AG04450 (cell line): ENCODE results near the gene CCL11. TPM values are rescaled to one million over a fixed set of nuclear protein-coding genes. Genes with fewer than 3 reads are reported as not detected.

Experiments used
- CTCF ChIA-PET: fragments of 300-600, 350-600 bp; formaldehyde crosslinking; extraction: SDS; loops from one replicate; lab custom pipeline; 2022; ENCODE audit warnings: antibody characterized with exemption, inconsistent platforms; lab: Charles Lee
- POLR2A ChIA-PET: fragments of 350-600 bp; formaldehyde crosslinking; extraction: SDS; loops from one replicate; lab custom pipeline; 2021; ENCODE audit warnings: antibody characterized with exemption, inconsistent platforms; lab: Yijun Ruan, JAX
- DNase-seq: peaks from one replicate; pipeline ENCODE4 v3.0.0-alpha.2; 2011; ENCODE audit warnings: low read depth, low spot score
- H3K27ac ChIP-seq: one replicate; pipeline ENCODE4 v1.5.1; 2012; ENCODE audit warnings: low read depth, low read length, control low read depth
- H3K27me3 ChIP-seq: one replicate; pipeline ENCODE4 v1.6.0; 2012; ENCODE audit warnings: low read length; ENCODE audit not compliant: control insufficient read depth, insufficient read depth
- H3K4me3 ChIP-seq: 2 replicates; pipeline ENCODE4 v1.5.1; 2011; ENCODE audit warnings: mild to moderate bottlenecking, low read depth, low read length, control low read depth
- H3K9me3 ChIP-seq: 2 replicates; pipeline ENCODE4 v1.5.1; 2012; ENCODE audit warnings: low read length; ENCODE audit not compliant: control insufficient read depth, insufficient read depth
- polyA plus RNA-seq: library from polyadenylated mRNA; depleted of rRNA; stranded (reverse); fragments of >200 nt; gene quantifications from 2 replicates; pipeline ENCODE4 v1.2.3, GENCODE V29; 2011
- TF ChIP-seq, protein P1 (sequence below): IDR thresholded peaks from 2 replicates; pipeline ENCODE4 v1.5.1; 2011; ENCODE audit warnings: low read depth, low read length, control low read depth, inconsistent platforms

The CCL11 gene
- polyA plus RNA-seq, 1 experiment = 0.73 TPM

GRCh38 chr17:34305061-34305460, 19.5 kb downstream of the CCL11 start:
- H3K4me3 ChIP-seq = no peak overlapping the region
- CTCF ChIA-PET = interaction anchor here (0.8 to 14.2 kb wide), 5 partner anchors 30 to 108 kb away, joined by 3 to 192 read pairs (median 5); partner anchors contain the start of gene CCL1
- no peak for DNase-seq
- TF ChIP-seq, protein P1, sequence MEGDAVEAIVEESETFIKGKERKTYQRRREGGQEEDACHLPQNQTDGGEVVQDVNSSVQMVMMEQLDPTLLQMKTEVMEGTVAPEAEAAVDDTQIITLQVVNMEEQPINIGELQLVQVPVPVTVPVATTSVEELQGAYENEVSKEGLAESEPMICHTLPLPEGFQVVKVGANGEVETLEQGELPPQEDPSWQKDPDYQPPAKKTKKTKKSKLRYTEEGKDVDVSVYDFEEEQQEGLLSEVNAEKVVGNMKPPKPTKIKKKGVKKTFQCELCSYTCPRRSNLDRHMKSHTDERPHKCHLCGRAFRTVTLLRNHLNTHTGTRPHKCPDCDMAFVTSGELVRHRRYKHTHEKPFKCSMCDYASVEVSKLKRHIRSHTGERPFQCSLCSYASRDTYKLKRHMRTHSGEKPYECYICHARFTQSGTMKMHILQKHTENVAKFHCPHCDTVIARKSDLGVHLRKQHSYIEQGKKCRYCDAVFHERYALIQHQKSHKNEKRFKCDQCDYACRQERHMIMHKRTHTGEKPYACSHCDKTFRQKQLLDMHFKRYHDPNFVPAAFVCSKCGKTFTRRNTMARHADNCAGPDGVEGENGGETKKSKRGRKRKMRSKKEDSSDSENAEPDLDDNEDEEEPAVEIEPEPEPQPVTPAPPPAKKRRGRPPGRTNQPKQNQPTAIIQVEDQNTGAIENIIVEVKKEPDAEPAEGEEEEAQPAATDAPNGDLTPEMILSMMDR = no peak
- no peak overlapping the region for H3K27ac ChIP-seq
- POLR2A ChIA-PET = no interaction called here
- no peaks in the 10 kb centered on the region for H3K9me3 ChIP-seq
- H3K27me3 ChIP-seq = no peaks in the 10 kb centered on the region

GRCh38 chr17:34305606-34306005, 20.1 kb downstream of the CCL11 start:
- Histone ChIP-seq H3K27ac (no peak overlapping the region), H3K9me3 (no peaks in the 10 kb centered on the region), H3K27me3 (no peaks in the 10 kb centered on the region), H3K4me3 (no peak overlapping the region)
- ChIA-PET CTCF (interaction anchor here (0.9 to 14.2 kb wide), 14 partner anchors 13 to 137 kb away, joined by 3 to 192 read pairs (median 4); partner anchors contain the start of genes CCL1, CCL2 and CCL8), POLR2A (no interaction called here)
- DNase-seq = no peak
- TF ChIP-seq, protein P1 = no peak

DNA sequence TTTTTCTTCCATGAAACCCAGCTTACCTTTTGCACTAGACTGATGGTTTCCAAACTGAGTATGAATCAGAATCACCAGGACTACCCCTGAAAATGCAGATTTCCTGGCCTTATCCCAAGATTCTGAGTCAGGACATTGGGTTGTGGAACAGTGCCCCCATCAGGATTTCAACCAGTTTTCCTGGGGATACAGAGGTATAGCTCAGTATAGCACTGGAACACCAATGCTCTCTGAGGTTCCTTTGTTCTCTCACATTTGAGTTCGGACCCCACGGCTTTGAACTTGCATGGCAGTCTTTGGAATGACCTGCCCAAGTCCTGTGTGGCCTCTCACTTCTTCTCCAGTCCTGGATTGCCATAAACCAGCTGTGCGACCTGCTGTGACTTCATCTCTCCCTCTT, 20.9 kb downstream of the CCL11 start:
- Histone ChIP-seq H3K9me3 (no peaks in the 10 kb centered on the region), H3K27ac (peak overlapping the region; percentile 0), H3K27me3 (no peaks in the 10 kb centered on the region), H3K4me3 (no peak overlapping the region)
- DNase-seq = no peak
- TF ChIP-seq, protein P1 = peak; percentile 61
- ChIA-PET CTCF (interaction anchor here (0.9 to 14.2 kb wide), 14 partner anchors 12 to 138 kb away, joined by 3 to 192 read pairs (median 4); partner anchors contain the start of genes CCL1, CCL2 and CCL8), POLR2A (interaction anchor here (0.8 to 1.1 kb wide), 2 partner anchors 52 to 54 kb away, joined by 3 read pairs; no protein-coding TSS in a partner anchor)

GRCh38 chr17:34307110-34307509, 21.6 kb downstream of the CCL11 start:
- H3K9me3 ChIP-seq = no peaks in the 10 kb centered on the region
- ChIA-PET CTCF (interaction anchor here (1.2 to 14.2 kb wide), 10 partner anchors 12 to 139 kb away, joined by 3 to 192 read pairs (median 4); partner anchors contain the start of genes CCL1, CCL2 and CCL8), POLR2A (interaction anchor here (1.1 kb wide), 1 partner anchor 55 kb away, joined by 3 read pairs; no protein-coding TSS in a partner anchor)
- no peaks in the 10 kb centered on the region for H3K27me3 ChIP-seq
- TF ChIP-seq, protein P1 = no peak
- DNase-seq = no peak
- H3K27ac ChIP-seq = peak overlapping the region; percentile 0
- no peak overlapping the region for H3K4me3 ChIP-seq

DNA sequence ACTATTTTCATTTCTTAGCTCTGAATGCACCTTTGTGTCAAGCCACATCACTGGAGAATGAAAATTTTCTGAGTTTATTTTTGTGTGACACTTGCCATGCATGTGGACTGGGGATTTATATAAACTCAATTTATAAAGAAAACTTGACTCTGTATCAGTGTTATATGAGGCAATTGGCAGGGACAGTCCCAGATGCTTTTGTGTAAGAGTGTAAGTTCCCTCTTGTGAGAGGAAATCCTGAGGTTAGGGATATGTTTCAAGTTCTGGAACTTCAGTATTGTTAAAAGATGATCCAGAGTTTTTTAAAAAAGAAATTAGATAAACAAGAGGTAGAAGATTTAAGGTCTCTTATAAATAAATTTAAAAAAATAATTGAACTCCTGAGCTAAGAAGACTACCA, 22.8 kb downstream of the CCL11 start:
- ChIA-PET CTCF (interaction anchor here (4.0 to 14.2 kb wide), 2 partner anchors 52 to 108 kb away, joined by 53 to 192 read pairs; partner anchors contain the start of gene CCL1), POLR2A (no interaction called here)
- no peak for DNase-seq
- Histone ChIP-seq H3K9me3 (no peaks in the 10 kb centered on the region), H3K27ac (no peak overlapping the region), H3K4me3 (no peak overlapping the region), H3K27me3 (no peaks in the 10 kb centered on the region)
- TF ChIP-seq, protein P1 = no peak
